Endothelial cell of umbilical vein (primary cell): ENCODE results near the gene DHDDS.

ENCODE experiments used
- CTCF ChIP-seq, 2 donors: IDR thresholded peaks; 1 replicate in 1 of 2; 2 replicates in 1 of 2; pipeline ENCODE4 v1.5.1; 2011; ENCODE audit warnings: low read length in 2 of 2, mild to moderate bottlenecking in 2 of 2, moderate library complexity in 2 of 2, control low read depth in 1 of 2, inconsistent platforms in 1 of 2, low read depth in 1 of 2; ENCODE audit not compliant: insufficient read depth in 1 of 2; ENCODE audit errors: extremely low read depth in 1 of 2
- MYC ChIP-seq: IDR thresholded peaks from one replicate; pipeline ENCODE4 v1.6.1; 2011; ENCODE audit warnings: mild to moderate bottlenecking, low read depth, low read length
- POLR2A ChIP-seq: IDR thresholded peaks from 2 replicates; pipeline ENCODE4 v1.6.1; 2012; ENCODE audit warnings: low read depth, mild to moderate bottlenecking, control low read depth, low read length

DNA sequence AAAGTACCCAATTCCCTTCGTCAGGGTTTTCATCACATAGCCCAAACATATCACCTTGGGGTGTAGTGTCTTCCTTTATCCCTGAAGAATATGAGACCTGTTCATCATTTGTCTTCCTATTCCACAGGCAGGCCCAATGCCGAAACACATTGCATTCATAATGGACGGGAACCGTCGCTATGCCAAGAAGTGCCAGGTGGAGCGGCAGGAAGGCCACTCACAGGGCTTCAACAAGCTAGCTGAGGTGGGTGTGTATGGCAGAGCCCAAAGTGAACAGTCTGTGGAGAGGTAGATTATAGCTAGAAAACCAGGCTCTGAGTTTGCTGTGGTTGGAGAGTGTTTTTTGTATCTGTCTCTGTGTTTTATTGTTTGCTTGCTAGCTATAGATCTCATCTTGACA, 5.9 kb downstream of the DHDDS start:
- TF ChIP-seq CTCF (IDR thresholded peaks at IDR 0.05; ENCODE audit: extremely low read depth in 1 of 2, insufficient read depth in 1 of 2, low read depth in 1 of 2, low read length in 2 of 2) (no peak), POLR2A (no peak), MYC (no peak)
